Astrocyte of the cerebellum (primary cell): ENCODE measurements around the gene PHKG2.

Source experiments
- DNase-seq: peaks from one replicate; pipeline ENCODE4 v3.0.0-alpha.2; 2011; ENCODE audit warnings: low read depth
- H3K4me3 ChIP-seq: 2 replicates; pipeline ENCODE4 v1.5.1; 2011; ENCODE audit warnings: mild to moderate bottlenecking, low read depth, low read length, moderate library complexity
- CTCF ChIP-seq: IDR thresholded peaks from 2 replicates; pipeline ENCODE4 v1.5.1; 2012; ENCODE audit warnings: low read length, low read depth, moderate library complexity, mild to moderate bottlenecking; ENCODE audit errors: missing control alignments
- in situ Hi-C: cut with HindIII; loops from 2 replicates; pipeline ENCODE4 v1.10.0; 2017; ENCODE audit warnings: low sequenced_read_pairs

PHKG2 gene

GRCh38 chr16:30737794-30738648 lies 10.2 kb upstream of the PHKG2 start:
- H3K4me3 ChIP-seq = no peak overlapping the region
- no peak for TF ChIP-seq CTCF
- DNase-seq = no peak
- in situ Hi-C loops = no loop called here

- DNase-seq = no peak
- H3K4me3 ChIP-seq = no peak overlapping the region
- TF ChIP-seq CTCF = no peak
- in situ Hi-C loops = no loop called here
These were observed 9.0 kb upstream of the PHKG2 start for GRCh38 chr16:30738984-30739951.

- in situ Hi-C loops = no loop called here
- H3K4me3 ChIP-seq = no peak overlapping the region
- TF ChIP-seq CTCF = no peak
- DNase-seq = peak; percentile 35
These were observed 7.6 kb upstream of the PHKG2 start for GRCh38 chr16:30740364-30741251.

- H3K4me3 ChIP-seq = no peak overlapping the region
- peak; percentile 71 for DNase-seq
- in situ Hi-C loops = no loop called here
- no peak for TF ChIP-seq CTCF
These were observed 6.7 kb upstream of the PHKG2 start for GRCh38 chr16:30741461-30741914.

- no peak for TF ChIP-seq CTCF
- no peak for DNase-seq
- no peak overlapping the region for H3K4me3 ChIP-seq
- in situ Hi-C loops = no loop called here
These were observed 4.5 kb upstream of the PHKG2 start for GRCh38 chr16:30743716-30744115.

- no peak for DNase-seq
- in situ Hi-C loops = no loop called here
- TF ChIP-seq CTCF = no peak
- no peak overlapping the region for H3K4me3 ChIP-seq
These were observed 4.0 kb upstream of the PHKG2 start for GRCh38 chr16:30744183-30744582.
